ENCODE measurements around the gene TXLNB.

- no peak for TF ChIP-seq SUZ12 (IDR thresholded peaks at IDR 0.05; ENCODE audit: extremely low read depth, insufficient read depth, insufficient read length)
- no peak for TF ChIP-seq YY1 (IDR thresholded peaks at IDR 0.05; ENCODE audit: insufficient read depth, insufficient read length)
Observed at GRCh38 chr6:139249395-139249794, 42.4 kb downstream of the TXLNB start.

Data from NT2/D1 (cell line).